Brain pericyte (primary cell): ENCODE results near the gene CNTROB.
"Not testable (repeated sequence)": the region's sequence is repeated elsewhere in the genome, so short reads cannot be mapped to it uniquely, and the experiment has no call there.

ENCODE experiments used
- DNase-seq: peaks from one replicate; pipeline ENCODE4 v3.0.0-alpha.2; 2012; ENCODE audit warnings: low read depth, low spot score

The CNTROB gene

GRCh38 chr17:7944326-7944725 is 12.3 kb downstream of the CNTROB start:
- no peak for DNase-seq

- DNase-seq: no peak
These were observed 13.6 kb downstream of the CNTROB start for GRCh38 chr17:7945651-7946050.

GRCh38 chr17:7946441-7946840 is 14.4 kb downstream of the CNTROB start:
- DNase-seq: no peak

- no peak for DNase-seq
These were observed 15.6 kb downstream of the CNTROB start for GRCh38 chr17:7947651-7948050.

- no peak for DNase-seq
These were observed 18.6 kb downstream of the CNTROB start for GRCh38 chr17:7950578-7950977.

- no peak for DNase-seq
These were observed 19.3 kb downstream of the CNTROB start for GRCh38 chr17:7951143-7951792.

GRCh38 chr17:7953266-7953665 is 21.3 kb downstream of the CNTROB start:
- not testable (repeated sequence) for DNase-seq

- no peak for DNase-seq
These were observed 23.6 kb downstream of the CNTROB start for GRCh38 chr17:7955414-7956227.

- no peak for DNase-seq
These were observed 24.4 kb downstream of the CNTROB start for GRCh38 chr17:7956228-7956965.

GRCh38 chr17:7959503-7960253 is 27.7 kb downstream of the CNTROB start:
- no peak for DNase-seq

- DNase-seq: no peak
These were observed 29.4 kb downstream of the CNTROB start for GRCh38 chr17:7961421-7961820.

GRCh38 chr17:7967751-7968150 is 35.7 kb downstream of the CNTROB start:
- no peak for DNase-seq

- no peak for DNase-seq
These were observed 37.4 kb downstream of the CNTROB start for GRCh38 chr17:7969433-7969832.

- no peak for DNase-seq
These were observed 39.6 kb downstream of the CNTROB start for GRCh38 chr17:7971651-7972050.

GRCh38 chr17:7972131-7972785 is 40.3 kb downstream of the CNTROB start:
- DNase-seq: no peak

GRCh38 chr17:7974638-7975131 is 42.7 kb downstream of the CNTROB start:
- no peak for DNase-seq

- DNase-seq: no peak
These were observed 45.0 kb downstream of the CNTROB start for GRCh38 chr17:7977039-7977438.

- no peak for DNase-seq
These were observed 45.8 kb downstream of the CNTROB start for GRCh38 chr17:7977805-7978204.

GRCh38 chr17:7982173-7982572 is 50.2 kb downstream of the CNTROB start:
- DNase-seq: no peak

GRCh38 chr17:7982666-7983065 is 50.7 kb downstream of the CNTROB start:
- DNase-seq: no peak

GRCh38 chr17:7984904-7985303 is 52.9 kb downstream of the CNTROB start:
- no peak for DNase-seq
